Hematopoietic multipotent progenitor cell (in vitro differentiated cells): ENCODE data around the gene SDK1. TPM values are rescaled to one million over a fixed set of nuclear protein-coding genes. Genes with fewer than 3 reads are reported as not detected.
A peak's percentile ranks its signal among the peaks of the same experiment; 100 is the strongest.
"Not testable (repeated sequence)": the region's sequence is repeated elsewhere in the genome, so short reads cannot be mapped to it uniquely, and the experiment has no call there.

Source experiments
- DNase-seq, 3 donors: peaks; one replicate each; pipeline ENCODE4 v3.0.0-alpha.2; 2011 to 2015; ENCODE audit warnings: low read depth in 2 of 3, low spot score in 2 of 3
- total RNA-seq: library from RNA; depleted of rRNA; stranded (reverse); fragments of >200 nt; gene quantifications from one replicate; pipeline ENCODE4 v1.2.3, GENCODE V29; 2012

The SDK1 gene
- total RNA-seq, 1 donor = 0.81 TPM

GRCh38 chr7:4198301-4198700 is 897.2 kb downstream of the SDK1 start:
- no peak for DNase-seq

- no peak for DNase-seq
These were observed 899.6 kb downstream of the SDK1 start for GRCh38 chr7:4200546-4201094.

- no peak for DNase-seq
These were observed 900.5 kb downstream of the SDK1 start for GRCh38 chr7:4201566-4201965.

GRCh38 chr7:4202154-4202736 is 901.2 kb downstream of the SDK1 start:
- no peak for DNase-seq

DNA sequence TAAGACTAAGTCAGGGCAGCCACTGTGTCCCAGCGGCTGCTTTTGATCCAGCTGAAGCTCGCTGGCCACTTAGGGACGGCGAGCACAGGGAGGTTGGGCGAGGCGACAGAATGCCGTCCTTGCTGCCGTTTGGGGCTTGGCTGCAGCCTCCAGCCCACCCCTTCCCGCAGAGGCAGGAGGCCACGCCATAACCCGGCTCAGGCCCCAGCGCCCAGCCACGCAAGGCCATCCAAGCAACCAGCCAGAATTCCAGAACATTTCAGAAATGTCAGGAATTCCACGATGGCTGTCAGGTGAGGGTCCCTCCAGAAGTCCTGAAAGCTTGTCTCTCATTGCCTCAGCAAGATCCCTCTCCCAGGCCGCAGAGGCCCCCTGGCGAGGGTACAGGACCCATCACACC is 901.9 kb downstream of the SDK1 start:
- no peak for DNase-seq

- DNase-seq = no peak
These were observed 902.8 kb downstream of the SDK1 start for GRCh38 chr7:4203626-4204512.

- no peak for DNase-seq
These were observed 903.6 kb downstream of the SDK1 start for GRCh38 chr7:4204513-4205165.

DNA sequence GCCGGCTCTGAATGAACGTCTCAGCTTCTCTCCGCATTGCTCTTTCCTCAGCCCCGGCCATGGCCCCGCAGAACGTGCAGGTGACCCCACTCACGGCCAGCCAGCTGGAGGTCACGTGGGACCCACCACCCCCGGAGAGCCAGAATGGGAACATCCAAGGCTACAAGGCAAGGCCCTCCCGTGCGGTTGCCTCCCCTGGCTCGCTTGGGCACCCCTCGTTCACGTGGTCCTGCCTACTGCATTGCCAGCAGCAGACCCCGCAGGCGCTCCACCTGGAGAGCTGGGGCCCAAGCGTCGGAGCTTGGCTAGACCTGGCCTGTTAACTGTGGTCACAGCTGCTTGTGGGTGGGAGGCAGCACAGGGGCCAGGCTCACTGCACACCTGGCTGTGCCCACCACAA is 904.8 kb downstream of the SDK1 start:
- DNase-seq = no peak

DNA sequence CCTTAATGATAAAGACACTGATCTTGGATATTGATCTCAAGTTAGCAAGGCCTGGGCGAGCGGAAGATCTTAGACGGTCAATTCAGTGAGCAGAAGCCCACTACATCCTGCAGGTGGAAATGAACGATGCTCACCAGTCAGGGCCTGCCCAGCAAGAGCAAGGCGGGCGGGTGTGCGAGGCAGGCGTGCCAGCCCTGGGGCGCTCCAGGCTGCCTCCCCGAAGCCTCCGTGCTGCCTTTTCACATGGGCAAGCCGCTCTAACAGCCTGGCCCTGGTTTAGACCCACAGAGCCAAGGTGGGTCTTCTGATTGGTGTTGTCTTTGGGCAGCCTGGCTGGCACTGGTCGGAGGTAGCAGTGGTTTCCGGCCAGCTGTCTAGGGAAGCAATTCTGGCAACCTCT is 906.0 kb downstream of the SDK1 start:
- no peak for DNase-seq

DNA sequence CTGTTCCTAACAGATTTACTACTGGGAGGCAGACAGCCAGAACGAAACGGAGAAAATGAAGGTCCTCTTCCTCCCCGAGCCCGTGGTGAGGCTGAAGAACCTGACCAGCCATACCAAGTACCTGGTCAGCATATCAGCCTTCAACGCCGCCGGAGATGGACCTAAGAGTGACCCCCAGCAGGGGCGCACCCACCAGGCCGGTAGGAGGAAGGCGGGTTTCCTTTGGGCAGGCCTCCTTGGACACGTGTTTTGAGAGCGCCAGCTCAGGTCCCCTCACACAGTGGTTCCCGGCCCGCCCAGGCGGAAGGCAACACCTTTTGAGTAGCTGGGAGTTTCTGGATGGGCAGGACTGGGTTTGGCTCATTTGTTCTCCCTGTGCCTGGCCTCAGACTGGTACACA is 907.0 kb downstream of the SDK1 start:
- DNase-seq = no peak

GRCh38 chr7:4208586-4208985 is 907.5 kb downstream of the SDK1 start:
- no peak for DNase-seq

- peak in 2 of 3 donors; percentile 18 to 41 for DNase-seq
These were observed 908.1 kb downstream of the SDK1 start for GRCh38 chr7:4209126-4209525.

DNA sequence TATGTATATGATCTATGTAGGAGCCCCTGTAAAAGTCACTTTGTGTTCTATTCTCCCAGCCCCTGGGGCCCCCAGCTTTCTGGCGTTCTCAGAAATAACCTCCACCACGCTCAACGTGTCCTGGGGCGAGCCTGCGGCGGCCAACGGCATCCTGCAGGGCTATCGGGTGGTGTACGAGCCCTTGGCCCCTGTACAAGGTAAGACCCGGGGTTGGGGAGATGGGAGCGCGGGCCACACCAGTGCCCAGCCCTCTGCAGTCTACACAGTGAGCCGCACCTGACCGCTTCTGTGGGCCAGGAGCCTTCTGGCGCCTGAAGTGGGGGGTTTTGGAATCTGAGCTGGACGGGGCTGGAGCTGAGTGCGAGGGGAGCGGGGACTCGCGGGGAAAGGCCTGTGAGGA is 908.9 kb downstream of the SDK1 start:
- DNase-seq = no peak

- DNase-seq = no peak
These were observed 909.8 kb downstream of the SDK1 start for GRCh38 chr7:4210821-4211220.

- DNase-seq = no peak
These were observed 910.2 kb downstream of the SDK1 start for GRCh38 chr7:4211261-4211660.

GRCh38 chr7:4212376-4212775 is 911.3 kb downstream of the SDK1 start:
- no peak for DNase-seq

DNA sequence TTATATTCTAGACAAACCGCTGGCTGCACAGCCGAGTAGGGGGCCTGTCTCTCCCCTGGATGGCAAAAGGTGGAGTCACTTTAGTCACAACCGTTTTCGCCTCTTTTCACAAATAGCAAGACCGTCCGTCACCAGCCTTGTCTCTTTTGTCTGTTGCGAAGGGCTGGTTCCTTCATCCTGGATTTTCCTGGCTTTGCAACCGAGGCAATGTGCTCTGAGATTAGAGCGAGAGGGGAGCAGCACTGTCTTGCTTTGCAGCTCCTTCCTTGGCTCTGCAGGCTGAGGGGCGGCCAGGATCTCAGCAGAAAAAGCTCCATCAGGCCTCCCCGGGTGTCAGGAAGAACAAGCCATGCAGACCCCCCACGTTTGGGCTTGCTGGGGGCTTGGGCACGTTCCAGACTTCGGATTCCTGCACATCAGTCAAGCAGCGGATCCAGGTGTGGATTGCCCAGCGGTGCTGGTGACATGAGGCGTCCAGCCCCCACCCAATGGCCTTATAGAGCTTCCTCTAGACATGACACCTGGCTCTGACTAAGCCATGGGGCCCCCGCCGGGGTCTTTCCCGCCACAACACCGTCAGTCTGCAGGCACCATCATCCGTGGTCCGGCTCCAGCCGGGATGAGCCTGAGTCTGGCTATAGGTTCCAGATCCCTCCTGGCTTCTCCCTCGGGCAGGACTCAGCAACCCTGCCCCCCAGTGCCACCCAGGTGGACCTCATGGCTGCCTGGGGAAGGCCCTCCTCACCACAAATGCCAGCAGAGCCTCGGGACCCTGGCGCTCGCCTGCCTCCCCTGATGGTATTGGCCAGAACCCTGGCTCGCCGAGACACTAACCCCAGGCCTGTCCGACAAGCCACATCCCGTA is 913.5 kb downstream of the SDK1 start:
- DNase-seq = no peak

- DNase-seq = no peak
These were observed 914.2 kb downstream of the SDK1 start for GRCh38 chr7:4215176-4215720.

GRCh38 chr7:4216016-4216415 is 915.0 kb downstream of the SDK1 start:
- no peak for DNase-seq

DNA sequence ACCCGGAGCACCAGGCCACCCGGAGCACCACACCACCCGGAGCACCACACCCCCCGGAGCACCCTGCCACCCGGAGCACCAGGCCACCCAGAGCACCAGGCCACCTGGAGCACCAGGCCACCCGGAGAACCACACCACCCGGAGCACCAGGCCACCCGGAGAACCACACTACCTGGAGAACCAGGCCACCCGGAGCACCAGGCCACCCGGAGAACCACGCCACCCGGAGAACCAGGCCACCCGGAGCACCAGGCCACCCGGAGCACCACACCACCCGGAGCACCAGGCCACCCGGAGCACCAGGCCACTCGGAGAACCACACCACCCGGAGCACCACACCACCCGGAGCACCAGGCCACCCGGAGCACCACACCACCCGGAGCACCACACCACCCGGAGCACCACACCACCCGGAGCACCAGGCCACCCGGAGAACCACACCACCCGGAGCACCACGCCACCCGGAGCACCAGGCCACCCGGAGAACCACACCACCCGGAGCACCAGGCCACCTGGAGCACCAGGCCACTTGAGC is 916.1 kb downstream of the SDK1 start:
- DNase-seq = not testable (repeated sequence)
